ENCODE measurements around the gene WWP2.
"Not testable (repeated sequence)": the region's sequence is repeated elsewhere in the genome, so short reads cannot be mapped to it uniquely, and the experiment has no call there.

WWP2 gene

DNA sequence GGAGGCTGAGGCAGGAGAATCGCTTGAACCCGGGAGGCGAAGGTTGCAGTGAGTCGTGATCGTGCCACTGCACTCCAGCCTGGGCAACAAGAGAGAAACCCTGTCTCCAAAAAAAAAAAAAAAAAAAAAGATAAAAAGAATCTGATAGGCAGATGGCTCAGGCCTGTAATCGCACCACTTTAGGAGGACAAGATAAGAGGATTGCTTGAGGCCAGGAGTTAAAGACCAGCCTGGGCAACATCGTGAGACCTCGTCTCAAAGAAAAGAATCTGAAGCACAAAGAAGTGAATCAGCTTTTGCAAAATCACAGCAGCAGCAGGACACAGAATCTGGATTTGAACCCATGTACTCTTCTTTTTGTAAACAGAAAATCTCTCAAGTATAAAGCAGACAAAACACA is 15.0 kb upstream of the WWP2 start:
- Histone ChIP-seq H3K9me3 (ENCODE audit: control insufficient read depth in 2 of 2, low read length in 2 of 2) (no peaks in the 10 kb centered on the region), H3K4me1 (ENCODE audit: control insufficient read depth, insufficient read depth, low read length) (no peaks in the 10 kb centered on the region), H3K4me3 (ENCODE audit: low read length in 2 of 2) (no peak overlapping the region), H3K36me3 (ENCODE audit: control insufficient read depth in 2 of 2, insufficient read depth in 2 of 2, low read length in 2 of 2) (peaks cover 60 to 63% of the 10 kb centered on the region in 2 donors), H3K27ac (ENCODE audit: low read length) (no peak overlapping the region), H3K27me3 (ENCODE audit: control insufficient read depth in 1 of 2, insufficient read depth in 2 of 2, low read length in 2 of 2) (no peaks in the 10 kb centered on the region), H3K9ac (ENCODE audit: low read length in 2 of 2) (no peak overlapping the region)

DNA sequence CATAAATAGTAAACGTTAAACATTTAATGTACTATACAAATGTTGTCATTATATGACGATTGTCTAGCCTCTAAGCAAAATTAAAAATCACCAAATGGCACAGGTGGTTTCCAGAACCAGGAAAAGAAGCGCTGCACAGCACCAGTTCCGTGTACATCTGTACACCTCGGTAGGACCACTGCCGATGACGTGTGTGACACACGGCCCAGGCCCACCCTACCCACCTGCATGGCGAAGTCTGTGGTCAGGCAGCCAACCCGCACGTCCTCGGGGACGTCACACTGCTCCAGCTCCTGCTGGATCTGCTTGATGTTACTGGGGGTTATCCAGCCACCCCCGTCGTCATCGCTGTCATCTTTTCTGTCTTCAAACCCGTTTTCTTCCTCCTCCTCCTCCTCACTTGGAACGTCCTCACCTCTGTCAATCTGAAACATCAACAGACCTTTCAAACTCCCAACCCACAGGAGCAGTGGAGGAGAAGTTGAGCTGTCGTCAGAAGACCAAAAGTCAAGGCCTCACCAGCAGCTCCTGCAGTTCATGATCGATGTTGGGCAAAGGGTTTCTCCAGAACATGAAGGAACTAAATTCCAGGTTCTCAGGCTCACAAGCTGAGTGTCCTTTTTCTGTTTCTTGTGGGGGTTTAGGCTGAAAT is 13.3 kb upstream of the WWP2 start:
- H3K9ac ChIP-seq (ENCODE audit: low read length in 2 of 2), result no peak overlapping the region
- H3K9me3 ChIP-seq (ENCODE audit: control insufficient read depth in 2 of 2, low read length in 2 of 2), result no peaks in the 10 kb centered on the region
- H3K36me3 ChIP-seq (ENCODE audit: control insufficient read depth in 2 of 2, insufficient read depth in 2 of 2, low read length in 2 of 2), result peaks cover 50 to 51% of the 10 kb centered on the region in 2 donors
- H3K27ac ChIP-seq (ENCODE audit: low read length), result no peak overlapping the region
- H3K4me1 ChIP-seq (ENCODE audit: control insufficient read depth, insufficient read depth, low read length), result peaks cover 4% of the 10 kb centered on the region
- H3K4me3 ChIP-seq (ENCODE audit: low read length in 2 of 2), result no peak overlapping the region
- H3K27me3 ChIP-seq (ENCODE audit: control insufficient read depth in 1 of 2, insufficient read depth in 2 of 2, low read length in 2 of 2), result no peaks in the 10 kb centered on the region

DNA sequence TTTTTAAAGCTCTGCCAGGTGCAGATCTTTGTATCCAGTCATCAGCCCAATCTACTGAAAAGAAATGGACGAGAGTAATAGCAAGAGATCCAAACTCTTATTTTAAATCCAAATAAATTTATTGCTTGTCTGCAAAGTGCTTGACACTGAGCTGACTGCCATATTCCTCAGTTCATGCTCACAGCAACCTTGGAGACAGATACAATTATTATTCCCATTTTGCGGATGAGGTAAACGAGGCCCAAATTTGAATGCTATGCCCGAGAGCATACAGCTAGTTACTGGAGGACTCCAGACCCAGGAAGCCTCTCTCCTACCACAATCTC is 8.0 kb upstream of the WWP2 start:
- Histone ChIP-seq H3K9ac (ENCODE audit: low read length in 2 of 2) (peak overlapping the region; percentile 76 to 92), H3K27ac (ENCODE audit: low read length) (peak overlapping the region; percentile 37), H3K27me3 (ENCODE audit: control insufficient read depth in 1 of 2, insufficient read depth in 2 of 2, low read length in 2 of 2) (no peaks in the 10 kb centered on the region), H3K9me3 (ENCODE audit: control insufficient read depth in 2 of 2, low read length in 2 of 2) (no peaks in the 10 kb centered on the region), H3K36me3 (ENCODE audit: control insufficient read depth in 2 of 2, insufficient read depth in 2 of 2, low read length in 2 of 2) (peaks cover 7 to 17% of the 10 kb centered on the region in 2 donors), H3K4me3 (ENCODE audit: low read length in 2 of 2) (peak overlapping the region; percentile 69 to 99), H3K4me1 (ENCODE audit: control insufficient read depth, insufficient read depth, low read length) (peaks cover 4% of the 10 kb centered on the region)

DNA sequence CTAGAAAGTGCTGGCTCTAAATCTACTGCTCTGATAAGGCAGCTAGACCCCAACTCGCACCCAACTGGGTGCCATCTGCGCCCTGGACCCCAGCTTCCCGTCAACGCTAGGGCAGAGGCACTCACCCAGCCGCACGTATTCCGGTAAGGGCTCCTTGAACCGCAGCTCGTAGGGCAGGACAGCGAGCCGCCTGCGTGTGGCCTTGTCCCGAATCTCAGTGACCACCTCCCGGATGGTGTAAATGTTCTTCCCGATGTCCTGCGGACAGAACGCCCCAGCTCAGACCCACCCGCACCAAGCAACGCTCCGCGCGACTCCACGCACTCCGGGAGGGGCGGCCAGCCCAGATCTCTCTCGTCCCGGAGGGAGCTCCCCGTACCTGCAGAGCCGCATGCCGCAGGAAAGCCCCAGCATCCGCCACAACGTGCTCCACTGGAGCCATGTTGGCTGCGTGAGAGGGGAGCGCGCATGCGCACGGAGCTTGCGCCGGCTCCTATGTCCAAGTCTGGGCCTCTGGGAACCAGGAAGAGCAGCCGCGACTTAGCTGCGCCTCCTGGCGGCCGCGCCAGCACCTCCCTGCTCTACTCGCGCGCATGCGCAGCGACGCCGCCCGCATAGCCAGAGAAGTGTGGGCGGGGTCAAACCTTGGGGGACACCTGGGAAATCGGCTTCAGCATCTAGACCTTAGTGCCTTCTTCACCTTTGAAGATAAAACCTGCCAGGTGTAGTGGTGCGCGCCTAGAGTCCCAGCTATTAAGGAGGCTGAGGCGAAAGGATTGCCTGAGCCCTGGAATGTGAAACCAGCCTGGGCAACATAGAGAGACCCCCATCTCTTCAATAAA is 7.4 kb upstream of the WWP2 start, which contains the start of gene NOB1:
NOB1 (minus strand) TSS at position 458 of the 842 bp plus-strand sequence; CDS start at position 442, 16 bp downstream.
- H3K4me1 ChIP-seq (ENCODE audit: control insufficient read depth, insufficient read depth, low read length), result peaks cover 4% of the 10 kb centered on the region
- peaks cover 7 to 13% of the 10 kb centered on the region in 2 donors for H3K36me3 ChIP-seq (ENCODE audit: control insufficient read depth in 2 of 2, insufficient read depth in 2 of 2, low read length in 2 of 2)
- peak within 1 kb of the TSS; percentile 76 to 92 for H3K9ac ChIP-seq (ENCODE audit: low read length in 2 of 2)
- no peaks in the 10 kb centered on the region for H3K27me3 ChIP-seq (ENCODE audit: control insufficient read depth in 1 of 2, insufficient read depth in 2 of 2, low read length in 2 of 2)
- H3K27ac ChIP-seq (ENCODE audit: low read length), result peak within 1 kb of the TSS; percentile 37
- H3K9me3 ChIP-seq (ENCODE audit: control insufficient read depth in 2 of 2, low read length in 2 of 2), result no peaks in the 10 kb centered on the region
- peak within 1 kb of the TSS; percentile 69 to 99 for H3K4me3 ChIP-seq (ENCODE audit: low read length in 2 of 2)

DNA sequence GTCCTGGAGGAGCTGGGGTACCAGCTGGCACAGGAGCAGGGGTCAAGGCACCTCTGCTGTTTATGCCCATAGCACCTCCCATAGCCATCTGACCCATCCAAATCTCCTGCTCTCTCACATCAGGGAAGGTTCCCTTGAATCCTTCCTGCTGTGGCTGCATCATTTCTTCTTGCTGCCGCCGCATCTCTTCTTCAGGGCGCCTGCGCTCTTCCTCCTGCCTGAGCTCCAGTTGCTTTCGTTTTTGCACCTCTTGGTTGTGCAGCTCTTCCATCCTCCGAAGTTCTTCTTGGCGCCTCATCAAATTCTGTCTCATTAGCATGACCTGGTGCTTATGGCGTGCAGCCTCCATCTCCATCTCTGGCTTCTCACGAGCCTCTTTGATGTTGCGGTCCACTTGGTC is 5.4 kb upstream of the WWP2 start:
- no peaks in the 10 kb centered on the region for H3K9me3 ChIP-seq (ENCODE audit: control insufficient read depth in 2 of 2, low read length in 2 of 2)
- H3K36me3 ChIP-seq (ENCODE audit: control insufficient read depth in 2 of 2, insufficient read depth in 2 of 2, low read length in 2 of 2), result peaks cover 0 to 6% of the 10 kb centered on the region in 2 donors
- no peak overlapping the region for H3K4me3 ChIP-seq (ENCODE audit: low read length in 2 of 2)
- peaks cover 4% of the 10 kb centered on the region for H3K4me1 ChIP-seq (ENCODE audit: control insufficient read depth, insufficient read depth, low read length)
- no peak overlapping the region for H3K9ac ChIP-seq (ENCODE audit: low read length in 2 of 2)
- no peaks in the 10 kb centered on the region for H3K27me3 ChIP-seq (ENCODE audit: control insufficient read depth in 1 of 2, insufficient read depth in 2 of 2, low read length in 2 of 2)
- no peak overlapping the region for H3K27ac ChIP-seq (ENCODE audit: low read length)

DNA sequence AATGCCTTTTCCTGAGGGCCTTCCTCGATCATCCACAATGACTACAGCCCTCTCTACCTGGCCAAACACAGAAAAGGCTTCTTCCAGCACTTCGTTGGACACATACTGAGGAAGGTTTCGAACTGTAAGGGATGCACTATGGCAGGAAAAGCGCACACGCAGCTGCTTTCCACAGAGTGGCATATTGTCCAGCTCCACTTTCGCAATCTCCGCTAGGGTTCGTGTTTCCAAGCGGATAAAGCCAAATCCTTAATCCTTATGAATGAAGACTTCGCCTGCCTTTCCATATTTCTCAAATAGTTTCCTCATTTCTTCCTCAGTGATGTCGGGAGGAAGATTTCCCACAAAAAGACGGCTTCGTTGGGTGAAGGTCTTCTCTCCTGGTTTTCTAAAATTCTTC is 4.8 kb upstream of the WWP2 start:
- H3K27ac ChIP-seq (ENCODE audit: low read length); H3K9me3 ChIP-seq (ENCODE audit: control insufficient read depth in 2 of 2, low read length in 2 of 2); H3K36me3 ChIP-seq (ENCODE audit: control insufficient read depth in 2 of 2, insufficient read depth in 2 of 2, low read length in 2 of 2); H3K4me1 ChIP-seq (ENCODE audit: control insufficient read depth, insufficient read depth, low read length); H3K27me3 ChIP-seq (ENCODE audit: control insufficient read depth in 1 of 2, insufficient read depth in 2 of 2, low read length in 2 of 2); H3K4me3 ChIP-seq (ENCODE audit: low read length in 2 of 2); H3K9ac ChIP-seq (ENCODE audit: low read length in 2 of 2): not testable (repeated sequence)

DNA sequence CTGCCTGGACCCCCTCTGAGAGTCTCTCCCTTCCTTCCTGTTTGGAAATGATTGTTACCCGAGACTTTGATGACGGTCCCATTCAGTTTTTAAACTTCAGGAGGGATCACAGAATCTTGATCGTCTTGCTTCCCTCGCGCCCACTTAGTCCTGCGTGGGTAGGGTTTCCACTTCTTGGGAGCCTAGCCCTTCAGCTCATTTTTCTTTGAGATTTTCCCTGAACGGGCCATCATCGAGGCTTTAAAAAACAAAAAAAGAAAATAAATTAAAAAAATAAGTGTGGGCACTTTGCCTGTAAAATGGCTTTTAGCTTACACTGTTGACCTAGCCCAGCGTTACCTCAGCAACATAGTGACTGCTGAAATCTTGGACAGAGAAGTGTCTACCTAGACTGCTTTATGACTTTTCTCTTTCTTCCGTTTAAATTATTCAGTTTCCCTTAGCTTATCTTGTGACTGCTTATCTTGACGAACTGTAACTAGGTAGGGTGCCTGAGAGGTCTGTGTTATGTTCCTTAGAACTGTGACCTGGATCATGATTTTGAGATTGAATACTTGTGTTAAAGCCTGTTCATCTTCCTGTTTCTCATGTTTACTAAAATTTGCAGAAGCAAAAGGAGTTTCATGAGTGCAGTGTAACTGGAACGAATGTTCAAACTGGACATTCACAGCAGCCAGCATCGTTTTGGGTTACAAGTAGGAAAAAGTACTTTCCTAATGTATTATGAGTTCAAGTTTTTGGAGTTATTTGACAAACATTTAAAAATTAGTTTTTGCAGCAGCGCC is 874 bp downstream of the WWP2 start:
- H3K4me1 ChIP-seq (ENCODE audit: control insufficient read depth, insufficient read depth, low read length), result peaks cover 5% of the 10 kb centered on the region

DNA sequence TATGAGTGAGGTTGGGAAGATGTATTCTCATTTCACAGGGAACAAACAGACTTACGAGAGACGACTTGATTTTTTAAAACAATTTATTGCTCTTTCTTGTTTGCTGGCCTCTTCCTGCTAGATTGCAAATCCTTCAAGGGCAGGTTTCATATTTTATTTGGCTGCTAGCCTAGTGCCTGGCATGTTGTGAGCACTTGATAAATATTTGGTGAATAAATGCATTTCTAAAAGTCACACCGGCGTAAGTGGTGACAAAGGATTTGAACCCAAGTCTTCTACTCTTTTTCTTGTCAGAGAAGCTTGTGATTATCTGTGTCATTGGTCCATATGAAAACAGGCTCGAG is 1.4 kb downstream of the WWP2 start:
- Histone ChIP-seq H3K9ac (ENCODE audit: low read length in 2 of 2) (no peak overlapping the region), H3K36me3 (ENCODE audit: control insufficient read depth in 2 of 2, insufficient read depth in 2 of 2, low read length in 2 of 2) (no peaks in the 10 kb centered on the region), H3K27ac (ENCODE audit: low read length) (no peak overlapping the region), H3K4me1 (ENCODE audit: control insufficient read depth, insufficient read depth, low read length) (peaks cover 5% of the 10 kb centered on the region), H3K9me3 (ENCODE audit: control insufficient read depth in 2 of 2, low read length in 2 of 2) (no peaks in the 10 kb centered on the region), H3K4me3 (ENCODE audit: low read length in 2 of 2) (peak overlapping the region in 1 of 2 donors; percentile 96), H3K27me3 (ENCODE audit: control insufficient read depth in 1 of 2, insufficient read depth in 2 of 2, low read length in 2 of 2) (no peaks in the 10 kb centered on the region)

More for the DNA sequence above, 874 bp downstream of the WWP2 start:
- Histone ChIP-seq H3K9ac (ENCODE audit: low read length in 2 of 2) (peak overlapping the region; percentile 92 to 95), H3K27ac (ENCODE audit: low read length) (peak overlapping the region; percentile 74), H3K27me3 (ENCODE audit: control insufficient read depth in 1 of 2, insufficient read depth in 2 of 2, low read length in 2 of 2) (no peaks in the 10 kb centered on the region), H3K36me3 (ENCODE audit: control insufficient read depth in 2 of 2, insufficient read depth in 2 of 2, low read length in 2 of 2) (no peaks in the 10 kb centered on the region), H3K9me3 (ENCODE audit: control insufficient read depth in 2 of 2, low read length in 2 of 2) (no peaks in the 10 kb centered on the region), H3K4me3 (ENCODE audit: low read length in 2 of 2) (peak overlapping the region; percentile 96 to 99)

DNA sequence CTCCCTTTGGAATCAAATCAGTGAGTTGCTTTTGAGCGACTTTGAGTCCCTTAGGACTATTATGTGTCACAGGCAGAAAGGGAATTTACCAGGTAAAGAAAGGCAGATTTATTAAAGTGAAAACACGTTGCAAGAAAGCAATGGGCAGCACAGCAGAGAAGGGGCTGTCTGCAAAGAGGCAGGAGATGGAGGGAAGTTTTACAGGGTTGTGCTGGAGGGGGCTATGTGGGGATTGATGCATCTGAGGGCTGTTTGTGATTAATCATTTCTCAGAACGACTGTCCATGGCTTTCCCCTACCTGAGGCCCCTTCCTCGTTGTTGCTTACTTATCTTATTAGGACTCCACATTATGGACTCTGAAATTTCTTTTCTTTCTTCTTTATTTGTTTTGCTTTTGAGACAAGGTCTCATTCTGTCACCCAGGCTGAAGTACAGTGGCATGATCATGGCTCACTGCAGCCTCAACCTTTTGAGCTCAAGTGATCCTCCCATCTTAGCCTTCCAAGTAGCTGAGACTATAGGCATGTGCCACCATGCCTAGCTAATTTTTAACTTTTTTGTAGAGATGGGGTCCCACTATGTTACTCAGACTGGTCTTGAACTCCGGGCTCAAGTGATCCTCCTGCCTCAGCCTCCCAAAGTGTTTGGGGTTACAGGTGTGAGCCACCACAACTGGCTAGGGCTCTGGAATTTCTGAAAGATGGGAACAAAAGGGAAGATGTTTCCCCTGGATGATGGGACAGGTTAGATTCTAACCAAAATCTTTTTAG is 5.5 kb downstream of the WWP2 start:
- Histone ChIP-seq H3K27me3 (ENCODE audit: control insufficient read depth in 1 of 2, insufficient read depth in 2 of 2, low read length in 2 of 2) (no peaks in the 10 kb centered on the region), H3K36me3 (ENCODE audit: control insufficient read depth in 2 of 2, insufficient read depth in 2 of 2, low read length in 2 of 2) (no peaks in the 10 kb centered on the region), H3K27ac (ENCODE audit: low read length) (no peak overlapping the region), H3K9me3 (ENCODE audit: control insufficient read depth in 2 of 2, low read length in 2 of 2) (no peaks in the 10 kb centered on the region), H3K9ac (ENCODE audit: low read length in 2 of 2) (no peak overlapping the region), H3K4me3 (ENCODE audit: low read length in 2 of 2) (no peak overlapping the region), H3K4me1 (ENCODE audit: control insufficient read depth, insufficient read depth, low read length) (peaks cover 5% of the 10 kb centered on the region)

DNA sequence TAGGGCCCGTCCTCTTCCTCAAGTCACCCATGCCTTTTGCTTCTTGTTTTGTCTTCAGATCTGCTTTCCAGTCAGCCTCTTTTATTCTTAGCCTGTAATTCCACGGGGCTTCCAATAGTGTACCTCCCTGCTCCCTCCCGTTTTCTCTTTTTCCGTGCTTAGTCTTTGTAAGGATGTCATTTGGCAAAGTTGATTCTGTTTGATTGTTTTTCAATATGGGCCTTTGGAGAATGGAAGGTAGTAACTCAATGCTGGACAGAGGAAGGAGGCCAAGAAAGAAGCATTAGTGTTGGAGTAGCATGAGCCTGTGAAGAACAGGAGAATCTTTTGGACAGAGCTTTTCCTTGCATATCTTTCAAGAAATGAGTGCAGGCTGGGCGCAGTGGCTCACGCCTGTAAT is 6.5 kb downstream of the WWP2 start:
- Histone ChIP-seq H3K9me3 (ENCODE audit: control insufficient read depth in 2 of 2, low read length in 2 of 2) (no peaks in the 10 kb centered on the region), H3K9ac (ENCODE audit: low read length in 2 of 2) (no peak overlapping the region), H3K27ac (ENCODE audit: low read length) (no peak overlapping the region), H3K36me3 (ENCODE audit: control insufficient read depth in 2 of 2, insufficient read depth in 2 of 2, low read length in 2 of 2) (no peaks in the 10 kb centered on the region), H3K27me3 (ENCODE audit: control insufficient read depth in 1 of 2, insufficient read depth in 2 of 2, low read length in 2 of 2) (no peaks in the 10 kb centered on the region), H3K4me3 (ENCODE audit: low read length in 2 of 2) (no peak overlapping the region), H3K4me1 (ENCODE audit: control insufficient read depth, insufficient read depth, low read length) (no peaks in the 10 kb centered on the region)

All from stomach smooth muscle (tissue), 2 donors.